ENCODE data around the gene PDLIM3. TPM values are rescaled to one million over a fixed set of nuclear protein-coding genes. Genes with fewer than 3 reads are reported as not detected.
"Not testable (repeated sequence)": the region's sequence is repeated elsewhere in the genome, so short reads cannot be mapped to it uniquely, and the experiment has no call there.

PDLIM3 gene
- total and polyA plus RNA-seq, 8 donors, result 12.9 to 43.1 (median 14.9) TPM

DNA sequence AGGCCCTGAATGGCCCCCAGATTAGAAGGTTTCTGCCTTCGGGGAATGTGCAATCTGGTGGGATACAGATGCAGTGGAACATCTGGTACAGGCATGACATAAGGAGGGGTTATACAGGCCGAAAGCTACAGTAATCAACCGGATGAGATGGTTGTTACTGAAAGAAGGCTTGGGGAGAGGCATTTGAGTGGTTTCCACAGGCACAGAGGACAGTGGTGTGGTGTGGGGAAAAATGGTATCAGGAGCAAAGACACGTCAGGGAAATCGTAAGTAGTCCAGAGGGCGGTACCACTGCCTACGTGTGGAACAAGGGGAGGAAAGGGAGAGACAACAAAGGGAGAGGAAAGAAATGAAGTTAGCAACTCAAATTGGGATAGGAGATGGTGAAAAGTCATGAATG, 3.0 kb downstream of the PDLIM3 start:
- H3K4me3 ChIP-seq, result no peak overlapping the region
- H3K27ac ChIP-seq, result no peak overlapping the region
- intact Hi-C loops (cut with DNase I), result no loop called here
- TF ChIP-seq, protein P1, sequence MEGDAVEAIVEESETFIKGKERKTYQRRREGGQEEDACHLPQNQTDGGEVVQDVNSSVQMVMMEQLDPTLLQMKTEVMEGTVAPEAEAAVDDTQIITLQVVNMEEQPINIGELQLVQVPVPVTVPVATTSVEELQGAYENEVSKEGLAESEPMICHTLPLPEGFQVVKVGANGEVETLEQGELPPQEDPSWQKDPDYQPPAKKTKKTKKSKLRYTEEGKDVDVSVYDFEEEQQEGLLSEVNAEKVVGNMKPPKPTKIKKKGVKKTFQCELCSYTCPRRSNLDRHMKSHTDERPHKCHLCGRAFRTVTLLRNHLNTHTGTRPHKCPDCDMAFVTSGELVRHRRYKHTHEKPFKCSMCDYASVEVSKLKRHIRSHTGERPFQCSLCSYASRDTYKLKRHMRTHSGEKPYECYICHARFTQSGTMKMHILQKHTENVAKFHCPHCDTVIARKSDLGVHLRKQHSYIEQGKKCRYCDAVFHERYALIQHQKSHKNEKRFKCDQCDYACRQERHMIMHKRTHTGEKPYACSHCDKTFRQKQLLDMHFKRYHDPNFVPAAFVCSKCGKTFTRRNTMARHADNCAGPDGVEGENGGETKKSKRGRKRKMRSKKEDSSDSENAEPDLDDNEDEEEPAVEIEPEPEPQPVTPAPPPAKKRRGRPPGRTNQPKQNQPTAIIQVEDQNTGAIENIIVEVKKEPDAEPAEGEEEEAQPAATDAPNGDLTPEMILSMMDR (IDR thresholded peaks at IDR 0.05), result no peak
- no peak for DNase-seq
- H3K4me1 ChIP-seq, result peaks cover 2 to 12% of the 10 kb centered on the region in 2 donors
- no peak for ATAC-seq
- H3K36me3 ChIP-seq, result no peaks in the 10 kb centered on the region
- H3K27me3 ChIP-seq, result peaks cover 0 to 46% of the 10 kb centered on the region in 2 donors
- no peaks in the 10 kb centered on the region for H3K9me3 ChIP-seq

- Histone ChIP-seq H3K27me3 (peaks cover 0 to 43% of the 10 kb centered on the region in 2 donors), H3K4me1 (peaks cover 2 to 12% of the 10 kb centered on the region in 2 donors)
- H3K4me3 ChIP-seq; DNase-seq; H3K36me3 ChIP-seq; ATAC-seq; intact Hi-C loops (cut with DNase I); H3K27ac ChIP-seq; H3K9me3 ChIP-seq: not testable (repeated sequence)
Observed at GRCh38 chr4:185531654-185532053, 3.7 kb downstream of the PDLIM3 start.

GRCh38 chr4:185529413-185529812, 5.9 kb downstream of the PDLIM3 start:
- TF ChIP-seq, protein P1 (IDR thresholded peaks at IDR 0.05), result no peak
- Histone ChIP-seq H3K4me3 (no peak overlapping the region), H3K4me1 (peaks cover 0 to 1% of the 10 kb centered on the region in 2 donors), H3K27me3 (peaks cover 0 to 34% of the 10 kb centered on the region in 2 donors), H3K9me3 (peaks cover 0 to 8% of the 10 kb centered on the region in 2 donors), H3K36me3 (no peaks in the 10 kb centered on the region), H3K27ac (no peak overlapping the region)
- intact Hi-C loops (cut with DNase I), result no loop called here
- DNase-seq, result no peak
- ATAC-seq, result no peak

DNA sequence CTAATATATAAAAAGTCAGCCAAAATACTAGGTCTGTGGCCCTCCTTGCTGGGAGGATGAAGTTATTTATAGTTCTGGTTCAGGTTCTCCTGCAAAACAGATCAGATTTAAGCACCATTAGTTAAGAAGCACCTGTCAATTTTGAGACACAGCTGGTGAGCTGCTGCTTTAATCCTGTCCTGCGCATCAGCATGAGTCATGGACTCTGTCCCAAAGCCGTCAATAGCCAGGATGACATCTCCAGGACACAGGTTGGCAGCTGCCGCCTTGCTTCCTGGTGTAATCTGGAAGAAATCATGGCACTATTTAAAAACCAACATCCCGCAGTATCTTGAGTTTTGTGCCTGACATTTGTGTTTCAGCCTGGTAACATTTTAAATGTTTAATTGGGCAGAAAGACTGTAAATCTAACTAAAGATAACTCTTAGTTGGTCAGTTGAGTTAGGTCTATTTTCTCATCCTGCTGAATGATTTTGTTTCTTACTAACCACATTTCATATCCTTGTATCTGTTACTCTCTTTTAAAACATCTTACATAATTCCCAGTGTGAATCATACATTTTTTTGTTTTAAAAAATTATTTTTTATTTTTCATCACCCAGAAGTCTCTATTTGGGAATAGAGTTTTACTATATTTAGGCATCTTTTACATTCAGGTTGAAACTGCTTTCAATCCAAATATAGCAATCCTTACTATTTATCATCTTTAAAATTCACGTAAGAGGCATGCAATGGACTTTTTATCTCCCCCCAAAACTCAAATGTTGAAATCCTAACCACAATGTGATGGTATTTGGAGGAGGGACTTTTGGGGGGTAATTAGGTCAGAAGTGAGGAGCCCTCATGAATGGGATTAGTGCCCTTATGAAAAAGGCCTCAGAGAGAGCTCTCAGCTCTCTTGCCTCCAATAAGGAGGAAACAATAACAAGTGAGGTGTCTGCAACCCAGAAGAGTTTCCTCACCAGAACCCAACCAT, 10.1 kb downstream of the PDLIM3 start:
- Histone ChIP-seq H3K9me3 (peaks cover 0 to 8% of the 10 kb centered on the region in 2 donors), H3K36me3 (no peaks in the 10 kb centered on the region), H3K4me1 (no peaks in the 10 kb centered on the region), H3K27me3 (peaks cover 0 to 22% of the 10 kb centered on the region in 2 donors), H3K27ac (no peak overlapping the region), H3K4me3 (no peak overlapping the region)
- ATAC-seq (no peak), DNase-seq (no peak)
- TF ChIP-seq, protein P1 (IDR thresholded peaks at IDR 0.05), result no peak
- intact Hi-C loops (cut with DNase I), result no loop called here

- Histone ChIP-seq H3K27ac (no peak overlapping the region), H3K27me3 (peaks cover 0 to 19% of the 10 kb centered on the region in 2 donors), H3K4me1 (no peaks in the 10 kb centered on the region), H3K36me3 (no peaks in the 10 kb centered on the region), H3K9me3 (peaks cover 0 to 8% of the 10 kb centered on the region in 2 donors), H3K4me3 (no peak overlapping the region)
- TF ChIP-seq, protein P1 (IDR thresholded peaks at IDR 0.05), result no peak
- no peak for ATAC-seq
- intact Hi-C loops (cut with DNase I), result no loop called here
- DNase-seq, result no peak
Observed at GRCh38 chr4:185523862-185524261, 11.4 kb downstream of the PDLIM3 start.

Measured in left lung (tissue), 10 donors.